A673 (cell line): Measurements from ENCODE around the gene VAPB.

Source experiments
- CTCF ChIP-seq: fragments of 300-800, 200-600 bp; sonication (generic); conservative IDR thresholded peaks from 2 replicates; pipeline ENCODE4 v1.5.1; 2017; ENCODE audit warnings: low read depth, mild to moderate bottlenecking, antibody characterized with exemption, low read length, moderate library complexity, mixed read lengths
- EZH2 ChIP-seq: fragments of 200-600 bp; sonication (generic); IDR thresholded peaks from 2 replicates; pipeline ENCODE4 v1.6.1; 2017; ENCODE audit warnings: borderline replicate concordance, low read depth, mild to moderate bottlenecking, mixed read lengths, antibody characterized with exemption, low read length; ENCODE audit not compliant: poor library complexity, severe bottlenecking

- TF ChIP-seq CTCF (no peak), EZH2 (no peak)
Observed at GRCh38 chr20:58454460-58454859, 65.4 kb downstream of the VAPB start.
